Measurements from ENCODE around the gene CTNNA2.

CTNNA2 gene

DNA sequence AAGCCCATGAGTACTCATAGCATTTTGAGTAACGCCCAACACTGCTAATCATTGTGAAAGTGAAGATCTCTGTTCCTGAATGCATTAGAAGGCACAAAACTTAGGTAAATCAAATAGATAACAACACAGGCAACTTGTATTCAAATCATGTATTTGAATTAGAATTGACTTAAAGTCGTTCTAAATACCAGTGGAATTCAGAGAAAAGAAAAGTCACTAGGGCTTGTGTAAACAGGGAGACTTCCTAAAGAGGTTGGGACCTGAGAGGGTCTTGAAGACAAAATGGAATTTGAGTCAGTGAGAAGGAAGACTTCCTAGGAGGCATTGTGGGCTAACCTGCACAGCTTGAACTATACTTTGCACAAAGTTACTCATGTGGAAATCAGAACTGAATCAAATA lies 127.2 kb downstream of the CTNNA2 start:
- TF ChIP-seq FOXP2 (optimal IDR thresholded peaks at IDR 0.05; ENCODE audit: borderline replicate concordance, extremely low read depth, extremely low read length, insufficient read depth) (no peak), TAF1 (IDR thresholded peaks at IDR 0.05; ENCODE audit: borderline replicate concordance, insufficient read depth, low read length) (no peak), SIN3A (IDR thresholded peaks at IDR 0.05; ENCODE audit: borderline replicate concordance, insufficient read depth, low read length) (no peak)
- TF ChIP-seq, protein P1, sequence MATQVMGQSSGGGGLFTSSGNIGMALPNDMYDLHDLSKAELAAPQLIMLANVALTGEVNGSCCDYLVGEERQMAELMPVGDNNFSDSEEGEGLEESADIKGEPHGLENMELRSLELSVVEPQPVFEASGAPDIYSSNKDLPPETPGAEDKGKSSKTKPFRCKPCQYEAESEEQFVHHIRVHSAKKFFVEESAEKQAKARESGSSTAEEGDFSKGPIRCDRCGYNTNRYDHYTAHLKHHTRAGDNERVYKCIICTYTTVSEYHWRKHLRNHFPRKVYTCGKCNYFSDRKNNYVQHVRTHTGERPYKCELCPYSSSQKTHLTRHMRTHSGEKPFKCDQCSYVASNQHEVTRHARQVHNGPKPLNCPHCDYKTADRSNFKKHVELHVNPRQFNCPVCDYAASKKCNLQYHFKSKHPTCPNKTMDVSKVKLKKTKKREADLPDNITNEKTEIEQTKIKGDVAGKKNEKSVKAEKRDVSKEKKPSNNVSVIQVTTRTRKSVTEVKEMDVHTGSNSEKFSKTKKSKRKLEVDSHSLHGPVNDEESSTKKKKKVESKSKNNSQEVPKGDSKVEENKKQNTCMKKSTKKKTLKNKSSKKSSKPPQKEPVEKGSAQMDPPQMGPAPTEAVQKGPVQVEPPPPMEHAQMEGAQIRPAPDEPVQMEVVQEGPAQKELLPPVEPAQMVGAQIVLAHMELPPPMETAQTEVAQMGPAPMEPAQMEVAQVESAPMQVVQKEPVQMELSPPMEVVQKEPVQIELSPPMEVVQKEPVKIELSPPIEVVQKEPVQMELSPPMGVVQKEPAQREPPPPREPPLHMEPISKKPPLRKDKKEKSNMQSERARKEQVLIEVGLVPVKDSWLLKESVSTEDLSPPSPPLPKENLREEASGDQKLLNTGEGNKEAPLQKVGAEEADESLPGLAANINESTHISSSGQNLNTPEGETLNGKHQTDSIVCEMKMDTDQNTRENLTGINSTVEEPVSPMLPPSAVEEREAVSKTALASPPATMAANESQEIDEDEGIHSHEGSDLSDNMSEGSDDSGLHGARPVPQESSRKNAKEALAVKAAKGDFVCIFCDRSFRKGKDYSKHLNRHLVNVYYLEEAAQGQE (IDR thresholded peaks at IDR 0.05; ENCODE audit: insufficient read depth in 1 of 2, low read depth in 2 of 2, low read length in 2 of 2), result no peak

DNA sequence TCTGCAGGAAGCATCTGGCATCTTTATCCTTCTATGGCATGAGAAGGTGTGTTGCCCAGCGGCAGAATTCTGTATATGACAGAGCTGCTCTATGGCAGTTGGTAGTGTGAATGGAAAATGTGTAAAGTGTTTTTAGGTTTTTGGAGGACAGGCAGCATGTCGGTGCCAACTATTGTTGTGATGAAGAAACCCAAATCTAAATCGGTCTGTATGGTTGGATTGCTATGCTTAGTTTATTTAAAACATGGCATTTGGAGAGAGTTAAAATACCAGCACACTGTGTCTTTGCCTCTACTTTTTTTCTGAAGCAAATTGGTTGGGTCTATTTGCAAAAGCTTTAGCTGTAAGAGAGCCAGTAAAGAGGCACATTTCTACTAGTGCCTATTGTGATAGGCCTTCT lies 136.7 kb downstream of the CTNNA2 start:
- TF ChIP-seq FOXP2 (optimal IDR thresholded peaks at IDR 0.05; ENCODE audit: borderline replicate concordance, extremely low read depth, extremely low read length, insufficient read depth), result no peak
- no peak for TF ChIP-seq POLR2AphosphoS5 (IDR thresholded peaks at IDR 0.05; ENCODE audit: low read depth, low read length)
- TF ChIP-seq SIN3A (IDR thresholded peaks at IDR 0.05; ENCODE audit: borderline replicate concordance, insufficient read depth, low read length), result no peak

DNA sequence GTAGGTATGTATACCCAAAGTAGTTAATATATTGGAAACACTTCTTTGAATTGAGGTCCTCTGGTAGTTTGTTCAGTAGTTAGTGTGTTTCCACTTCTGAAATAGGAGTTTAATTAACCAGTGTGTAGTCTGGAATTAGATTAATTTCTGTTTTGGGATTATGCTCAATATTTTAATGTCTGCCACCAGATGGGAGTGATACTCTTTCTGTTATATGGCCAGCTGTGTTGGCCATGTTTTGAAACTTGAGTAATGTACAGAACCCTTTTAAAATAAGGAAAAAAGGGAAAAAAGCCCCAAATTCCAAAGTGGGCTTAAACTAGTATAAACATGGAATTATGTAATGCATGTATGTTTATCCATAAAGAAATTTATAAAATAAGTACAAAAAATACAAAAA lies 147.7 kb downstream of the CTNNA2 start:
- TF ChIP-seq TAF1 (IDR thresholded peaks at IDR 0.05; ENCODE audit: borderline replicate concordance, insufficient read depth, low read length), result no peak
- TF ChIP-seq SIN3A (IDR thresholded peaks at IDR 0.05; ENCODE audit: borderline replicate concordance, insufficient read depth, low read length), result no peak
- TF ChIP-seq, protein P1 (IDR thresholded peaks at IDR 0.05; ENCODE audit: insufficient read depth in 1 of 2, low read depth in 2 of 2, low read length in 2 of 2), result no peak
- no peak for TF ChIP-seq POLR2AphosphoS5 (IDR thresholded peaks at IDR 0.05; ENCODE audit: low read depth, low read length)
- no peak for TF ChIP-seq FOXP2 (optimal IDR thresholded peaks at IDR 0.05; ENCODE audit: borderline replicate concordance, extremely low read depth, extremely low read length, insufficient read depth)

DNA sequence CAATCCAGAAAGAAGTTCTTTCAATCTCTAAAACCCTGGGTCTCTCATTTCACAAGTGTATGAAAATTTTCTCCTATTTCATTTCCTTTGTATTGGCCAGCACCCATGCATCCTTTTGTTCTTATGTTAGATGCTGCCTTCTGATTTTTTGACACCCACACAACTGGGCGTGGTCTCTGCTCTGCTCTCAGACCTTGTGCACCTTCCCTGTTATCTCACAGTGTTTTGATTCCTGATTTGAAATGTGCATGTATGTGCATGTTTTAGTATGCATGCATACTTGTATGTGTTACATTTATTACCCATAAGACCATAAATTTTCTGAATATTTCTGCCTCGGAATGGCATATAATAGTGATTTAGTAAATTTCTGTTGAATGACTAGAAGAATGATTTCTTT lies 152.2 kb downstream of the CTNNA2 start:
- TF ChIP-seq, protein P1 (IDR thresholded peaks at IDR 0.05; ENCODE audit: insufficient read depth in 1 of 2, low read depth in 2 of 2, low read length in 2 of 2), result no peak
- TF ChIP-seq SIN3A (IDR thresholded peaks at IDR 0.05; ENCODE audit: borderline replicate concordance, insufficient read depth, low read length) (no peak), TAF1 (IDR thresholded peaks at IDR 0.05; ENCODE audit: borderline replicate concordance, insufficient read depth, low read length) (no peak), POLR2AphosphoS5 (IDR thresholded peaks at IDR 0.05; ENCODE audit: low read depth, low read length) (no peak), FOXP2 (optimal IDR thresholded peaks at IDR 0.05; ENCODE audit: borderline replicate concordance, extremely low read depth, extremely low read length, insufficient read depth) (no peak)

DNA sequence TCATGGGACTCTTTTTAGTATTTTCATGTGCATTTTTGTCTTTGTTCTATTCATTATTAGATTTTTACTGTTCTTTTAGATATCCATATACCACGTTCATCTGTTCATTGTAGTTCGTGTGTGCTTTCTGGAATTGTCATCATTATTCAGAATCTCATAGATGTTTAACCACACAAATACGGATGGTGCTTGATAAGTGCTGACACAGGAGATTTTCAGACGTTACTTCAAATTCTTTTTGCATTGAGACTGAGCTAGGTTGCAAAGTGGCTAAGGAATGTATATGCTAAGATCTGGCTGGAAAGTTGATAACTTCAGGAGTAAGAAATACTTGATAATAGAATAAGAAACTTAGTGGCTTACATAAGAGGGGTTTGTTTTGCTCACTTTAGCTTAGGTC lies 153.6 kb downstream of the CTNNA2 start:
- no peak for TF ChIP-seq POLR2AphosphoS5 (IDR thresholded peaks at IDR 0.05; ENCODE audit: low read depth, low read length)
- TF ChIP-seq, protein P1 (IDR thresholded peaks at IDR 0.05; ENCODE audit: insufficient read depth in 1 of 2, low read depth in 2 of 2, low read length in 2 of 2), result no peak
- TF ChIP-seq SIN3A (IDR thresholded peaks at IDR 0.05; ENCODE audit: borderline replicate concordance, insufficient read depth, low read length), result no peak
- no peak for TF ChIP-seq FOXP2 (optimal IDR thresholded peaks at IDR 0.05; ENCODE audit: borderline replicate concordance, extremely low read depth, extremely low read length, insufficient read depth)
- no peak for TF ChIP-seq TAF1 (IDR thresholded peaks at IDR 0.05; ENCODE audit: borderline replicate concordance, insufficient read depth, low read length)
